GM18526 (cell line): ENCODE data around the gene DIPK1A.

Experiments
- POLR2A ChIP-seq: IDR thresholded peaks from 3 replicates; pipeline ENCODE4 v1.6.1; 2011; ENCODE audit not compliant: insufficient read length; ENCODE audit errors: extremely low read depth

Gene DIPK1A

DNA sequence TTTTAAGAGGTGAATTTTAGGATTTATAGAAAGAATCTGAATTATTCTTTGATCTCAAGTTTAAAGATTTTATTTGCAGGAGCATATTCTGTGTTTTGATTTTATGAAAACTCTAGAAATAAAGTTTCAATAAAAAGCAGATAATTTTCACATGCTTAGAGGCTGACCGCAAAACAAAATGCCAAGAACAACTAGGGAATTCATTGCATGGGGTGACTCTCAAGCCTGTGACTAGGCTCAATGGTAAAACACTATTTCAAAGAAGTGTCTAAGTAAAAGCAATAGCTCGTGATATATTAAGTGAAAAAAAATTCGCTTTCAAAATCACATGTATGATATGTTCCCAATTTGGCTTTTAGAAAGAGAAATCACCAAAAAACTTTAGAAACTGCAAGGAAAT, 79.9 kb downstream of the DIPK1A start:
- TF ChIP-seq POLR2A, result no peak

DNA sequence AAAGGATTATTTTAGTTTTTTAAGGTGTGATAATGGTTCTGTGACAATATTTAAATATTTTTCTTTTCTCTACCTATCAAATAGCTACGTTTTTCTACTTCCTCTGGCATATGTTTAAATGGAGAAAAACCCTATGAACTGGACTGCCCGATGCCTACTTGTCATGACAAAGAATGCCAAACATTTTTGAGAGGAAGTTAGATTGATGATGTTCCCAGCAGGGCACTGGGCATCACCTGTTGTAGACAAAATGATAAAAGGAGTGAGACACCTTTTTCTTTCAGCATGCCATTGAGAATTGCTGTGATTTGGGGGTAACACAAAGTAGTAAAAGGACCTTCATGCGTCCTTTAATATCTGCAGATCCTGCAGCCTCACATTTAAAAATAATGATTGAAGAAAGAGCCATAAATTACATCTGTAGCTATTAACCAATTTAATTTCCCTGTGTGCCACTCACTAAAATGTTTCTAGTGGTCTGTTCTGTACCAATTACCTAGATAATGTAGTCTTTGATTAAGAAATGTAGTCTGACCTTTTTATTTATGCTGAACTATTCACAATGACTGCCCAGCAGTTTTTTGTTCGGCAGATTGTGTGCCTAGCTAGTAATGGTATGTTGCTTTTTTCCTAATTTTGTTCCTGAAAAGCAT, 81.8 kb downstream of the DIPK1A start:
- no peak for TF ChIP-seq POLR2A

DNA sequence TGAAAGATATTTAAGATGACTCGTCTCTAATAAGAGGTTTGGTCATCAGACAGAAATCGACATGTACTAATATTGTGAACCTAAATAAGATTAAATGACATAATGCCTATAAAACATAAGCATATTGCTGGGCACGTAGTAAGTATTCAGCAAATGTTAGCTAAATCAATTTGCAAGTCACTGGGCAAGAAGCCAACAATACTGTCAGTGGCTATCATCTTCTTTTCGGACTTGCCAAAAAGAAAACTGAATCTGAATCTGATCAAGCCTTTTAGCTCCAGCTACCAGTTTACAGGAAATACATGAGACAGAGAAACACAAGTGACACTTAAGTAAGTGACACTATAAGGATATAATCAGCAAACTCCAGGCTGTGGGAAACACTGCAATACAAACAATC, 83.5 kb downstream of the DIPK1A start:
- TF ChIP-seq POLR2A, result no peak

DNA sequence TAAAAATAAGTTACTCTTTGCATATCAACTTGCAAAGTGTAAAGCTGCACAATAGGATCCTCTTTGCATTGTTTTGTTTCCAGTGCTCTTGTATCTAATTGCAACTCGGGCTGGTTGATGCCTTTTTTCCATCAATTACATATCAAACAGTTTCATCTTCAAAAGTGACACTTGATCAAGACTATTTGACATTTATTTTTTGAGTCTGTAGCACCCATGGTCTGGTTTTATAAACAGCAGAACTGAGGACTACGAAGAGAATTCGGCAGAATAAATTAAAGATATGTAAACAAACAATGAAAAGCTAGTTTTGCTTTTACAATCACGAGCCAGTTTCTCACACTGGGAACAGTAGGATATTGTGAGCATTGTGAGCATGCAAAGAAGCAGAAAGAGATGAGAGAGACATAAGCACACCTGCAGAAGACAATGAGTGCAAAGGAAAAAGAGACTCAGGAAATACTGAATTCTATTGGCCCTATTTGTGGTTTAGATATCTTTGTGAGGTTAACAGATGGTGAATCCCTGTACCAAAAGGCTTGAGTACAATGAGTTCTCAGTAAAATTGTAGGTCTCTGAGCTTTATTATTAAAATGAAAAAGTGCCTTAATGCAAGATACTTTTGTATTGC, 84.1 kb downstream of the DIPK1A start:
- TF ChIP-seq POLR2A, result no peak

DNA sequence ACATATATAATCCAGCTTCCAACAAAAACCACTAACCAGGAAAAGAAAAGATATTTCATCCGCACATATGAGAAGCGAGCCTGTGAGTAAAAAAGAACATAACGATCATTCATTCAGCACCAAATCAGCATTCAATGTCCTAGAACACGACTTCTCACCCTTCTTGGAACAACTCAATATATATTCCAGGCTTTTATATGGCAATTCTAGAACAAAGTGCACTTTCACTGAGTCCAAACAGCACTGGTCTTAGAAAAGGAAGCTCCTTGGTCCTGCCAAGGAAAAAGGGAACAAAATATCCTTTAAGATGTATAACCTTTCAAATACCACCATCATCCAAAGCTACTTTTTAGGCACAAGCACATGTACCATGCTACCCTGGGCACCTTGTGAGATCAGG, 84.9 kb downstream of the DIPK1A start:
- no peak for TF ChIP-seq POLR2A

DNA sequence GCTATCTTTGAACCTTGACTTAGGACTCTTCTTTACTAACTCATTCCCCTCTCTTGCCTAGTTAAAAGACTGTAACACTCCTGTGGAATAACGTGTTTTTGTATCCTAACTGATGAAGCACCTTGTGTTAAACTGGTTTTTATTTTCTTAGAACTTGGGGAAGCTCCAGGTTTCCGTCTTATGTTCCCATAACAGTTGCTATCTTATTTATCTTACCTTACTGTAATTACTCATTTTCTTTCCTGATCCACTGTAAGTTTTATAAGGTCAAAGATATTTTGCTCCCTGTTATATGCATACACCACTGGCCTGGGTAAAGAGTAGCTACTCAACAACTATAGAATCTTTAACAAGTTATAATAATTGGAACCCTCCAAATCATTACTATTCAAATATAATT, 86.3 kb downstream of the DIPK1A start:
- no peak for TF ChIP-seq POLR2A

DNA sequence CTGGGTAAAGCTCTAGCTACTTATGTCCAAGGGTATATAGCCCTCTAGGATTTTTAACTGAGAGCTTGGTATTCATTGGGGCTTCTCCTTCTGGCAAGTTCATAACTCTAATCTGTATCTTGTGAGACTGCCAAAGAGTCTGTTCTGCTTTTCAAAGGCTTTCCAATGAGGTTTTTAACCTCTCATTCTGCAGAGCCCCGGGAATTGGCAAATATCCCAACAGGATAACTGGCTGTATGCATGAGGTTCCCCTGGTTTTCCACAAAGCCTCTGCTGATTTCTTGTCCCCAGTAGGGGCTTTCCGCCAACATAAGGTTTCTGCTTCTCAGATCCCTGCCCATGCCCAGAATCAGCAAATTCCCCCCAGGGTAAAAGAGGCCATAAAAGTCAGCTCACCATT, 88.5 kb downstream of the DIPK1A start:
- no peak for TF ChIP-seq POLR2A

DNA sequence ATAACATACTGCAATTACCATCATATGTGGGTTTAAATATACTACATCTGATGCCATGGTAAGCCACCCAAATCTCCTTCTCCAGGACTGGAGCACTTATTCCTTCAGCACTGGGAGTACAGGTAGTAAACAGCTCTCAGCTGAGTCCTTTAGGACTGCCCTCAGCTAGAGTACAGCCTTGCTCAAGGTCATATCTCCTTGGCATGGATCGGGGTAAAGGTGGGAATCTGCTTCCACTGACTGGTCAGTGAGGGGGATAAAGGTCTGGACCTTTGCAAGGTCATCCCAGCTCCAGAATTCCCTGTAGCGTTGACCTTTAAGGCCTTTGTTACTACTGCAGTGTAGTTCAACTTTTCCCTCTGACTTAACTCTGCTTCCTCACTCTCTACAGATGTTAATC, 90.7 kb downstream of the DIPK1A start:
- TF ChIP-seq POLR2A, result no peak

DNA sequence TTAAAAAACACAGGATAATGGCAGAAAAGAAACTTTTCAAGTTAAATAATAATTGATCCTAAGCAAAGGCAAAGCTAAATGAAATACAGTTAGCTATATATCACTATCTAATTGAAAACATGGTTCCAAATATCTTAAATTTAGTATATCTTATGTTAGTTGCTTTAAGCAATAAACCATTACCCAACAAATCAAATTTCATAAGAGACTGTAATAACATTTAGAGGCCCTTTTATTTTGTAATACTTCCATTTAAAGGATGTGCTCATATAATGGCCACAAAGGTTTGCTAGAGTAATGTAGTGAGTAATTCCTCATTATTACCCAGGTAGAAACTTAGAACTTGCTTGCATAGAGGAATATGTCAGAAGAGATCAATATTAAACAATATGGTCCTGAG, 97.1 kb downstream of the DIPK1A start:
- TF ChIP-seq POLR2A, result no peak

DNA sequence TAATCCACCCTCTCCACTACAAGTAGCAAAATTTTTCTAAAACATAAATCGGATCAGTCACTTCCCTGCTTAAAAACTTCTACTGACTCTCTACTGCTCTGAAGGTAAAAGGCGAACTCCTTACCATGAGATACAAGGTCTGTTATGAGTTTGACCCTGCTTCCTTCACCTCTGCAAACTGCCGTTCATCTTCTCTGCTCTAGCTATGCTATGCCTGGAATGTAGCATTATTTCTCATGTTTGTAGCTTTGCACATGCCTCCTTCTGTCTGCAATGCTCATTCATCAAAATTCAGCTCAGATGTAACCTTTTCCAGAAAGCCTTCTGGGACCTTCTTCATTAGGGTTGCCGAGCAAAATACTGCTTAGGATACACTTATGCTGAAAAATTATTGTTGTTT, 98.7 kb downstream of the DIPK1A start:
- TF ChIP-seq POLR2A, result no peak

DNA sequence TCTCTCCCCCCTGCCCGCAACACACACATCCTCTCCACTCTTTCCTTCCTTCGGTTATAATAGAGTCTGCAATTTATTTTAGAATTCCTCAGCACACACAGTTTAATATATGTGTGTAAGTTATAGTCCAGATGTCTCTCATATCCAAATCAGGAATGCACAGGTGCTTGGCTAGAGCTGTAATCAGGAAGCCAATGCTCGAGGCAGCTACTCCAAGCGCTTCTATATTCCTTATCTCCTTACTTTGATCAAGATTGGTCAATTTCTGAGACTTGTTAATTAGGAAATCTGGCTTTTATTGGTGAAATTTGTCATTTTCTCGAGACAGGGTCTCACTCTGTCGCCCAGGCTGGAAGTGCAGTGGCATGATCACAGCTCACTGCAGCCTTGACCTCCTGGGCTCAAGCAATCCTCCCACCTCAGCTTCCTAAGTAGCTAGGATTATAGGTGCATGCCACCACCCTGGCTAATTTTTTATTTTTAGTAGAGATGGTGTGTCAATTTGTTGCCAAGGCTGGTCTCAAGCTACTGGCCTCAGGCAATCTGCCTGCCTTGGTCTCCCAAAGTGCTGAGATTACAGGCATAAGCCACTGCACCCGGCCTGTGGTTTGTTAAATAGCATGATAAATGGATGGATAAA, 101.7 kb downstream of the DIPK1A start:
- no peak for TF ChIP-seq POLR2A

DNA sequence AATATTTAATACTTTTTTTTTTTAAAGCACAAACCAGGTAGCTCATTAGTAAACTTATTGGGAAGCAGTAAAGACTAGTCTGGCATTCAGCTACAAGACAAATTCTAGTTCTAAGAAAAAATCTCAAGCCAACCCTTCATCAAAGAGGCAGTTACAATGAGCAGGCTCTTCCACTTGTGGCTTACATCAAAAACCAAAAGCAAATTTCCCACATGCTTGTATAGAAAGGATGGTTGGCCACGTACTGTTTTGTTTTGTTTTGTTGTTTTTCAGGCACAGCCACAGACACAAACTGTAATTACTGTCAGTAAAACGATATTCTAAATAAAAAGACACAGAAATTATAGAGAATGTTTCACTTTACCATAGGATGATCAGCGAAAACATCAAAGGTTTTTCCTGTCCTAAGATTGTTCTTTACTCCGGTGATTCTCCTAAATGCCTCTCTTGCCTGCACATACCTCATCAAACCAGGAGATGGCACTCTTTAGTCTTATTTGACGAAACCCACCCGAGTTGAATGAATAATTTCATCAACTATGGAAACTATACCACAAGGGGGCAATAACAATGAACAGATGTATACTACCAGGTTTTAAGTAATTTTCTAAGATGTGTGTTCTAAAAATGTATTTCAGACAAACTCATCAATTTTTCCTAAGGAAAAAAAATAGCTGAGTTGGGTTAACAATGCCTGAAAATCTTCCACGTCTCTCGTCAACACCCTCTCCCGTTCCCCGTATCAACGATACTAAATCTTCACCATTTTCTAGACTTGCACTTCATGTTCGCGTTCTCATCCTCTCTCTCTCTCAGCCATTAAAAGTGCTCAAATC, 102.5 kb downstream of the DIPK1A start:
- TF ChIP-seq POLR2A, result no peak

DNA sequence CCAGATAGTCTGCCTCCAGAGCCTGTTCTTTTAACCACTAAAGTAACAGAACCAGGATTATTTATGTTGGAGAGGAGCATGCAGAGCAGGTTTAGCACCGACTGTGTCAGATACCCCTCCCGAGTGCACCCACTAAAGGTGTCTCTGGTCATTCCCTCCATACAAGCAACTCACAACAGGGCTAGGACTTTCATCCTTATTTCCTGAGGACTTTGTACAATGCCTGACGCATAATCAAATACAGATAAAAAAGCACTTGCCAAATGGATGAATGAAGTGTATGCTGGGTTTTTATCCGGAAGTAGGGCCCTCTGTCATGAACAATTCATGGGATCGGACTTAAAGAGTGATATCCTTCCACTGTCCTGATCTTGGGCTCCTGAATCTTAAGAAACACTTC, 103.4 kb downstream of the DIPK1A start:
- TF ChIP-seq POLR2A, result no peak

DNA sequence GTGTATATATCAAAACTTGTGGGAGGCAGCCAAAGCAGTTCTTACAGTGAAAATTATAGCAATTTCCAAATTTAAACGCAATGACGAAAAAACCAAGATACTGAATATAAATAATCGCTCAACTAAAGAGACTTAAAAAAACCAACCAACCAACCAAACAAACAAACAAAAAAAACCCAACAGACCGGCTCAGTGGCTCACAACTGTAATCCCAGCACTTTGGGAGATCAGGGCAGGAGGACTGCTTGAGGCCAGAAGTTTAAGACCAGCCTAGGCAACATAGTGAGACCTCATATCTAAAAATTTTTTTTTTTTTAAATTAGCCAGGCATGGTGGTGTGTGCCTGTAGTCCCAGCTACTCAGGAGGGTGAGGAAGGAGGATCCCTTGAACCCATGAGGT, 106.0 kb downstream of the DIPK1A start:
- no peak for TF ChIP-seq POLR2A

DNA sequence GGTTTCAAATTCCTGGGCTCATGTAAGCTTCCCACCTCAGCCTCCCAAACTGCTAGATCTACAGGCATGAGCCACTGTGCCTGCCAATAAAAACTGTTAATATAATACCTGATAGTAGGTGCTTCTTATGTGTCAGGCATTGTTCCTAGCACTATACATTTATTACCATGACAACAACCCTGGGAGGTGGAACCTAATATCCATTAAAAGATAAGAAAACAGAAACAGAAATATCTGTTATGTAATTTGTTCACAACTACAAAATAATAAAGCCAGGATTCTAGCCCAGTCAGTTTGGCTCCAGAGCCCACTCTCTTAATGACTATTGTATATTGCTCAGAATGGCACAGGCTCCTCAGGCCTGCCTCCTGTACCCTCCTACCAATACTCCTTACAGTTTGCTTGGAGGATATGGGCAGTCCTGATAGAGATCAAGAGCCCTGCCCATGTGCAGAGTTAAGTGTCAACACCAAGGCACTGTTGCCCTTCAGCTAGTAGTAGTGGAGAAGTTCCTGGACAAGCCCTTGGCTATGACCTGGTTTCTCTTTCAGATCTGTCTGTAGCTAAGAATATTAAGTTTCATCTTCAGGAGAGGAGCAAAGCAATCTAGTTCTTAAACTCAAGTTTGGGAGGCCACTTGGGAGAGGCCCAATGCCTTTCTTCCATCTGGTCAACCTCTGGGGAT, 107.0 kb downstream of the DIPK1A start:
- no peak for TF ChIP-seq POLR2A
